Hepatic stellate cell (primary cell): ENCODE data around the gene TMBIM6.
"Not testable (repeated sequence)": the region's sequence is repeated elsewhere in the genome, so short reads cannot be mapped to it uniquely, and the experiment has no call there.

Experiments used
- DNase-seq: peaks from one replicate; pipeline ENCODE4 v3.0.0; 2011; ENCODE audit warnings: low spot score

The TMBIM6 gene

GRCh38 chr12:49777341-49777740, 36.0 kb downstream of the TMBIM6 start:
- DNase-seq, result no peak

- peak; percentile 48 for DNase-seq
Measured at GRCh38 chr12:49777800-49778748, 36.7 kb downstream of the TMBIM6 start.

DNA sequence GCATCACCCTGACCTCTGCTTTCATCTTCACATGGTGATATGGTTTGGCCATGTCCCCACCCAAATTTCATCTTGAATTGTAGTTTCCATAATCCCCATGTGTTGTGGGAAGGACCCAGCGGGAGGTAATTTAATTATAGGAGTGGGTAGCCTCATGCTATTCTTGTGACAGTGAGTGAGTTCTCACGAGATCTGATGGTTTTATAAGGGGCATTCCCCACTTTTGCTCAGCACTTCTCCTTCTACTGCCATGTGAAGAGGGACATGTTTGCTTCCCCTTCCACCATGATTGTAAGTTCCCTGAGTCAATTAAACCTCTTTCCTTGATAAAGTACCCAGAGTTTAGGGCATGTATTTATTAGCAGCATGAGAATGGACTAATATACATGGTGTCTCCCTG, 38.2 kb downstream of the TMBIM6 start:
- DNase-seq, result no peak

DNA sequence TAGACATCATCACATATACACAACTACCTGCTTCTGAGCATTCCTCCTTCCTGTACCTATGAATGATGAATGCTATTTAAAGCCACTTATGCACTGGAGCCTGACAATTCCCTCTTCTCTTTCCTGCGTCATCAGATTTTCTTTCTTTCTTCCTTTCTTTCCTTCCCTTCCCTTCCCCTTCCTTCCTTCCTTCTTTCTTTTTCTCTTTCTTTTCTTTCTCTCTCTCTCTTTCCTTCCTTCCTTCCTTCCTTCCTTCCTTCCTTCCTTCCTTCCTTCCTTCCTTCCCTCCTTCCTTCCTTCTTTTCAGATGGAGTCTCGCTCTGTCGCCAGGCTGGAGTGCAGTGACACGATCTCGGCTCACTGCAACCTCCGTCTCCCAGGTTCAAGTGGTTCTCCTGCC, 39.6 kb downstream of the TMBIM6 start:
- DNase-seq, result not testable (repeated sequence)

- no peak for DNase-seq
Measured at GRCh38 chr12:49783917-49784676, 42.7 kb downstream of the TMBIM6 start.

GRCh38 chr12:49784756-49785409, 43.5 kb downstream of the TMBIM6 start:
- no peak for DNase-seq

- no peak for DNase-seq
Measured at GRCh38 chr12:49787672-49788071, 46.3 kb downstream of the TMBIM6 start.

GRCh38 chr12:49789992-49790391, 48.6 kb downstream of the TMBIM6 start:
- no peak for DNase-seq

DNA sequence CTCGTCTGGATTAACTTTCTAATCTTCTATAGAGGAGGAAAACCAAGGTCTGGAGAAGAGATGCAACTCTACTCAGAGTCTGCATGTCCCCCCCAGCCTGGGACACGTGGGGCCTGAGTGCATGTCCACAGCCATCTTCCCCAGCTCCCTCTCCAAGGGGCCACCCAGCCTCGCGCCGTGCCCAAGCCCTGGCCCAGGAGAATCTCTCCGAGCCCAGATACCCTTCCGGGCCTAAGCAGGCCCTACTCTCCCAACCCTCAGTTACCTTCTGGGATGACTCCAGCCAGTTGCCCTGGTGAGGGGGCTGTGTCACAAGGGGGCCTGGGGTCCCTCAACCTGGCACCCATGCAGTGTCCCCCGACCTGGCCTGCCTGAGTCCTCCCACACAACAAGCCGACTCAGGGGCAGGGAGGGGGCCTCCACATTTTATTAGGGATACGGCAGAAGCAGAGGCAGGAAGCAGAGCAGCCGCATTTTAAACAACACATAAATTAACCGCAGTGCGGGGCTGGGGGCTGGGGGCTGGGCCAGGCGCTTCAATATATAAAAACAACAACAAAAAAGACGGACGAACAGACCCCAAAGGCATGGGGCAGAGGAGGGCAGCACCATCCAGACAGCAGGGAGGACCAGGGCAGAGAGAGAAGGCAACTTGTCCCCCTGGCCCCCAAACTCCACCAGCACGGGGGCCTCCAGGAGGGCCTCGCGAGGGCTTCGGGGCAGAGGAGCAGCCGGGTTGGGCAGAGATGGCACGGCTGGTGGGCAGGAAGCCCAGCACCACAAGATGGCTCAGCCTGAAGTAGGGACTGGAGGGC, 49.6 kb downstream of the TMBIM6 start:
- no peak for DNase-seq

DNA sequence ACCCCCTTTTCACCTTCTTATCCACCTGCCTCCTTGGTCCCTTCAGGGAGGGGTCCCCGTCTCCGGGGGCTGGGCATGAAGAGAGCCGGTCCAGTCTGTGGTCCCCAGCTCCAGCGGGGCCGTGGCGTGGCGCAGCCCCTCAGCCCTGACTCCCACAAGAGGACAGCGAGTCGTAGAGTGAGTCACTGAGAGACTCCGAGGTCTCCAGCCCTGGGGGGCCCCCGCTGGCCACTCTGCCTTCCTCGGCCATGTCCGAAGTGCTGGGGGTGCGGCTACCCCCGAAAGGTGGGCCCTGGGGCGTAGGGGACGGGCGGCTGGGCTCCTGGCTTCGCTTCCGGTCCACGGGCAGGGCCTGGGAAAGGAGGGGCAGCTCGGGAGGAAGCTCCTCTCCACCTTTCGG, 50.3 kb downstream of the TMBIM6 start:
- no peak for DNase-seq

- no peak for DNase-seq
Measured at GRCh38 chr12:49792181-49792970, 51.0 kb downstream of the TMBIM6 start.

DNA sequence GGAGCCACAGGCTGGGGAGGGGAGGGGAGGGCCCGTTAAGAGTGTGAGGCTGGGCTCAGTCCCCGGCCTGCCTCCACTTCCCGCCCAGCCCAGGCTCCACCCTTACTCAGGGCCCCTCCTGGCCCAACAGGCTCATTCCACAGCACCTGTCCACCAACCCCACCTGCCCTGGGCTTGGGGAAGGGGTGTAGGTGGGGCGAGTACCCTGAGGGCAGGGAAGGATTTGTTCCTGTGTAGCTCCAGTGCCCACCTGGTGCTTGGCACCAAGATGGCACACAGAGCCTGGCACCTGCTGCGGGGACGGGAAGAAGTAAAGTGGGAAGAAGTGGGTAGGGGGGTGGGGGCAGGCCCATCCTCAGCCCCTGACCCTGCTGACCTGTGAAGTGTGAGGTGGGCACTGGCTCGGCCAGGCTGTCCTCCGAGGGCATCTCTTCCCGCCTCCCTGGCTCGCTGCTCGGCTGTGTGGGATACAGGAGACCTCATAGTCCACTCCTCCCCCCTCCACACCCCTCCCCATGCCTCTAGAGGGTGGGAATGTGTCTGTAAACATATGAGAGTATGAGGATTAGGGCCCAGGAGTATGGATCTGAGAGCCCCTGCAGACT, 51.7 kb downstream of the TMBIM6 start:
- DNase-seq, result no peak

- DNase-seq, result no peak
Measured at GRCh38 chr12:49793620-49794019, 52.3 kb downstream of the TMBIM6 start.

DNA sequence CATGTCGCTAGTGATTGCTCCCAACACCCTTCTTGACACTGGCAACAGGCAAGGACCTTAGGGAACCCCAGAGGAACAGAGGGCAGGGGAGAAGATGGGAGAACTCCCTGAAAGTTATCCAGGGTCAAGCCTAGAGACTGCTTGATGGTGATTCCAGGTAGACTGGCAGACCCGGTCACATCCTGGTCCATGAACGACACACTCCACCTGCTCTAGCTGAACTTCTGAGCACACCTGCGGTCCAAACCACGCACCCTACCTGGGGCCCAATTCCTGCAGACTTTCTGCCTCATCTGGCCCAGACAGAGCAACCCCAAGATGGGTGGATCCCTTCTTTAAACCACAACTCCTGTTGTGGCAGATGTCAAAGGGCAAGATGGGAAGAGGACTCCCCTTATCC, 52.7 kb downstream of the TMBIM6 start:
- no peak for DNase-seq

DNA sequence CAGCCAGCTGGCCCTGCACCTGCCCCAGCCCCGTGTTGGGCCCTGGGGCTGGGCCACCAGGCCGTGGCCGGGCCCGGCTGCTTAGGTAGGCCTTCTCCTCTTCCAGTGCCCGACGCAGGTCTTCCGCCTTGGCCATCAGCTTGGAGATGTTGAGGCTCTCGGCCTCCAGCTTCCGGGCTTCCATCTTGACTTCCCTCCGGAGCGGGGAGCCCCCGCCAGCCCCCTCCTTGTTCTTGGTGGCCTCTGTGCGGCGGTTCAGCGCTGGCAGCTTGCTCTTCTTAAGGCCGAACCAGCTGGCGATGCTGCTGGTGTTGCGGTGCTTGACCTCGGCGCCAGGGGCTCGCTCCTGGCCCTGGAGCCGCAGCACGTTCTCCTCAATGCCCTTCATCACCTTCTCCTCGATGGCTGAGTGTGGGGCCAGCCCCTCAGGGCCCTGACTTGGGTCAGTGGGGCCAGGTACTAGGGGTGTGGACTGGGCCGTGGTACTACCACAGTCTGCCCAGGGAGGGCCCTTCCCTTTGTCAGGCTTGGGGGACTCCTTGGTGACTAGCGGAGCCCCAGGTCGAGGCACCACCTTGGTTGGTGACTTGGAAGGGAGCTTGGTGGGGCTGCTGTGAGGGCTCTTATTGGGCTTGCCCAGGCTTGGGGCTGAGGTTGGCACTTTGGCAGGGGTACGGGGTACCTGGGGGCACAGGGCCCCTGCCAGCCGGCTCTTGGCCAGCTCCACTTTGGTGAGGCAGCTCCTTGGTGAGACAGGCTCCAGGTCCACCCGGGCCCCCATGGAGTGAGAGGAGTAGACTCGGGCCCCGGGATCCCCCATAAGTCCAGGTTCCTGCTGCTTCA, 53.7 kb downstream of the TMBIM6 start:
- no peak for DNase-seq

DNA sequence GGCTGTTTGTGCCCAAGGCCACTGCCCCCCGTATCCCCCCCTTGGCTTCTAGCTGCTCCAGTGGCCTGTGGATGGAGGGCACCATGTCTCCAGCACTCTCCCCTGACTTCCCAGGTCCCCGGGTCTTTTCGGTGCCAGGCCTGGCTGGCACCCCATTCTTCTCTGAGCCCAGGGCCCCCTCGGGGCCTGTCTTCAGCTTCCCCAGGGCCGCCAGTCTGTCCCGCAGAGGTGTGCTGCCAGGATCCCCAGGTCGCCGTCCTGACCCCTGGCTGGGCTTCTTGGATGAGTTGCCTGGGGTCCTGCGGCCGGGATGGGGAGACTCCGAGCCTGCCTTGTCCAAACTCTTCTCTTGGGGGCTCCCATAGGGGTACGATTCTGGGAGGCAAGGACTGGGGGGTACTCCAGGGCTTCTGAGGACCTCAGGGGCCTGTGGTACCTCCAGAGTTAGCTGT, 54.3 kb downstream of the TMBIM6 start:
- no peak for DNase-seq

DNA sequence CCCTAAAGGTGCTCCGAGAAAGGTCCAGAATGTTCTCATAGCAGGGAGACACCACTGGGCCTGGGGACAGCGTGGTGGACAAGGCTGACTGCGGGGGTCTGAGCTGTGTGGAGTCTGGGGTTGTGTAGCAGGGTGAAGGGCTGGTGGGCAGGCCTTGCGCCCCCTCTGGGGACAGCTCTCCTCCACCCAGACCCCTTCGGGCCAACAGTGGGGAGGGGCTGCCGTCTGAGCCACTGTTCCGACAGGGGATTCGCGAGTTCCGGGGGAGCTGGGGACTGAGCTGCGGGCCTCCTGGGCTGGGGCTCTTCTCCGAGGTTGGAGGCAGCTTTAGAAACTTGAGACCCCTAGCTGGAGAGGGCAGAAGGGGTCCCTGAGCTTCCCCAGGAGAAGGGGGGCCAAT, 54.8 kb downstream of the TMBIM6 start:
- no peak for DNase-seq

DNA sequence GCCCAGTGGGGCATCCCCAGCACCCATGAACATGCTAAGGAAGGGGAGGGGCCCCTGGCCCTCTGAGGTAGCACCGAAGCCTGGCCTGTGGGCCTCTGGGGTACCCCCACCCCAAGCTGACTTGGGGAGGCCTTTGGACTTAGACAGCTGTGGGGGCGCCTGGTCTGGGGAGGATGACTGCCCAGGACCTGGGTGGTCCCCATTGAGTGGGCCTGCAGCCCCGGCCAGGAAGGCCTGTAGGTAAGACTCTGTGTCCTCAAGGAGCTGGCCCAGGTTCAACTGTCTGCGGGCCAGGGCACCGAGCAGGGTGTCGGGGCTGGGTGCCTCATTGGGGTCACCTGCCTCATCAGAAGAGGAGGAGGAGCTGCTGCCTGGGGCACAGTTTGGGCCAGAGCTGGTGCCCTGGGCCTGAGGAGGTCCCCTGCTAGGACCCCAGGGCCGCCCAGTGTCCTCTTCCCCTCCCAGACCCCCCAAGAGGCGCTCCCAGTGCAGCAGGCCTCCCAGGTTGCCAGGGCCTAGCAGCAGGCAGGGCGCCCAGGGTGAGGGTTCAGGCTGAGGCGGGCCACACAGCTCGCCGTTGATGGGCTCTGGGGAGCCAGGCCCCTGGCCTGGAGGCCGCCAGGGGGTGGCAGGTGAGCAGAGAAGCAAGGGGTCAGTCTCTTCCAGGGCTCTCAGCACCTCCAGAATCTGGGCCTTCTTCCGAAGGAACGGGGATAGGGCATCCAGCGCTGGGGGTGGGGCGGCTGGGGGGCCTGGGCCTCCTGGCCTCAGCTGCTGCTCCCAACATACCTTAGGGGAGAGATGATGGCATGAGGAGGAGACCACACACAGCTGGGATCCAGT, 55.5 kb downstream of the TMBIM6 start:
- no peak for DNase-seq

DNA sequence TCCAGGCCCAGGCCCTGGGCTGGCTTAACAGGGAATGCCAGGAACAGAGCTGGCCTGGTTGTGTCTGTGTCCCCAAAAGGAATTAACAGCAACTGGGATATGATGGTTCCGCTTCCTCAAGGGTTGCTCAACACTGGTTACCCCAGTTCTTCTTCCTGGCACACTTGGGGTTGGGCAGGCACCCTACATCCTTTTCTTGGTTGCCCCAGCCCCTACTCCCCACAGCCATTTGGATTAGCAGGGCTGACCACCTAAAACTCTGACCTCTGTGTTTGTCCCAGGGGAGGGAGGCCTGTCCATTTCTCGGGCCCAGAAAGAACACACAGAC, 56.1 kb downstream of the TMBIM6 start:
- DNase-seq, result no peak
